ENCODE measurements around the gene FAM107B.

Gene FAM107B

GRCh38 chr10:14555807-14556206, 218.9 kb downstream of the FAM107B start:
- TF ChIP-seq, protein P1, sequence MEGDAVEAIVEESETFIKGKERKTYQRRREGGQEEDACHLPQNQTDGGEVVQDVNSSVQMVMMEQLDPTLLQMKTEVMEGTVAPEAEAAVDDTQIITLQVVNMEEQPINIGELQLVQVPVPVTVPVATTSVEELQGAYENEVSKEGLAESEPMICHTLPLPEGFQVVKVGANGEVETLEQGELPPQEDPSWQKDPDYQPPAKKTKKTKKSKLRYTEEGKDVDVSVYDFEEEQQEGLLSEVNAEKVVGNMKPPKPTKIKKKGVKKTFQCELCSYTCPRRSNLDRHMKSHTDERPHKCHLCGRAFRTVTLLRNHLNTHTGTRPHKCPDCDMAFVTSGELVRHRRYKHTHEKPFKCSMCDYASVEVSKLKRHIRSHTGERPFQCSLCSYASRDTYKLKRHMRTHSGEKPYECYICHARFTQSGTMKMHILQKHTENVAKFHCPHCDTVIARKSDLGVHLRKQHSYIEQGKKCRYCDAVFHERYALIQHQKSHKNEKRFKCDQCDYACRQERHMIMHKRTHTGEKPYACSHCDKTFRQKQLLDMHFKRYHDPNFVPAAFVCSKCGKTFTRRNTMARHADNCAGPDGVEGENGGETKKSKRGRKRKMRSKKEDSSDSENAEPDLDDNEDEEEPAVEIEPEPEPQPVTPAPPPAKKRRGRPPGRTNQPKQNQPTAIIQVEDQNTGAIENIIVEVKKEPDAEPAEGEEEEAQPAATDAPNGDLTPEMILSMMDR (IDR thresholded peaks at IDR 0.05; ENCODE audit: low read depth, low read length) = no peak
- Histone ChIP-seq H3K36me3 (no peaks in the 10 kb centered on the region), H3K27me3 (ENCODE audit: insufficient read depth, low read depth, severe bottlenecking) (no peaks in the 10 kb centered on the region), H3K27ac (no peak overlapping the region), H3K4me3 (ENCODE audit: low read depth, low read length) (no peak overlapping the region), H3K9me3 (ENCODE audit: severe bottlenecking) (no peaks in the 10 kb centered on the region)
- no peak for DNase-seq

GRCh38 chr10:14554491-14555205, 220.0 kb downstream of the FAM107B start:
- Histone ChIP-seq H3K9me3 (ENCODE audit: severe bottlenecking) (no peaks in the 10 kb centered on the region), H3K27me3 (ENCODE audit: insufficient read depth, low read depth, severe bottlenecking) (no peaks in the 10 kb centered on the region), H3K4me3 (ENCODE audit: low read depth, low read length) (no peak overlapping the region), H3K36me3 (no peaks in the 10 kb centered on the region), H3K27ac (no peak overlapping the region)
- TF ChIP-seq, protein P1 (IDR thresholded peaks at IDR 0.05; ENCODE audit: low read depth, low read length) = no peak
- DNase-seq = no peak

- no peaks in the 10 kb centered on the region for H3K27me3 ChIP-seq (ENCODE audit: insufficient read depth, low read depth, severe bottlenecking)
- no peak overlapping the region for H3K27ac ChIP-seq
- no peak for DNase-seq
- H3K9me3 ChIP-seq (ENCODE audit: severe bottlenecking) = no peaks in the 10 kb centered on the region
- TF ChIP-seq, protein P1 (IDR thresholded peaks at IDR 0.05; ENCODE audit: low read depth, low read length) = no peak
- H3K36me3 ChIP-seq = no peaks in the 10 kb centered on the region
- H3K4me3 ChIP-seq (ENCODE audit: low read depth, low read length) = no peak overlapping the region
Observed at GRCh38 chr10:14554091-14554490, 220.6 kb downstream of the FAM107B start.

DNA sequence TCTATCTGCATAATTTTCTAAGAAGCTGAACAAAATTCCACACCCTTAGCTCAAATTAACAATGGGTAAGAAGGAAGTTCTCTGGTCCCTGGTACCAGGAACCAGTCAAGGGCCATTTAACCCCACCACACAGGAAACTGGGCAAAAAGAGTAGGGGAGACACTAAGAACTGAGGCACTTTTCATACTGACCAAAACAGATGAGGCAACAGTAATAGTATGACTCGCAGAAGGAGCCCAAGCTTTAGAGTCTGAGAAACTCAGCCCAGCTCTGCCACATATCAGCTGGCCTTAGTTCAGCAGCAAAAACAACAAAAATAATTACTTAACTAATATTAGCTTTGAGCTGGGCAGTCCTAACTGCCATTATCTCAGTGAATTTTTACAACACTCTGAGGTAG, 221.2 kb downstream of the FAM107B start:
- no peaks in the 10 kb centered on the region for H3K9me3 ChIP-seq (ENCODE audit: severe bottlenecking)
- H3K4me3 ChIP-seq (ENCODE audit: low read depth, low read length) = no peak overlapping the region
- H3K36me3 ChIP-seq = no peaks in the 10 kb centered on the region
- no peaks in the 10 kb centered on the region for H3K27me3 ChIP-seq (ENCODE audit: insufficient read depth, low read depth, severe bottlenecking)
- H3K27ac ChIP-seq = no peak overlapping the region
- TF ChIP-seq, protein P1 (IDR thresholded peaks at IDR 0.05; ENCODE audit: low read depth, low read length) = no peak
- no peak for DNase-seq

DNA sequence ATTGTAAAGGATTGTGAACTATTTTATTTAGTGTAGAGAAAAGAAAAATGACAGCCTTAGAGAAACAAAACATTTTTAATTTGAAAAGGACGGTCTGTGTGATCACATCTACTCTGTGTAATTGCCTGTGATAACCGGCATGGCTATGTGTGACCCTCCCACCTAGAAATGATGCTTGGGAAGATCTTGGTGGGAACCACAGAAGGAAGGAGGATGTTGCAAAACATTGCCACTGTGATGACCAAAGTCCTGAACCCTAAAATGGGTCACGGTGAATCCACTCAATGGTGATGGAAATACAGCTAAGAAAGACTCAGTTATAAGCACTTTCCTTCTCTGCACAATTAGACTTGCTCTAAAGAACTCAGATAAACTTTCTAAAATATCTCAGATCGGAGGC, 222.7 kb downstream of the FAM107B start:
- no peaks in the 10 kb centered on the region for H3K36me3 ChIP-seq
- H3K9me3 ChIP-seq (ENCODE audit: severe bottlenecking) = no peaks in the 10 kb centered on the region
- TF ChIP-seq, protein P1 (IDR thresholded peaks at IDR 0.05; ENCODE audit: low read depth, low read length) = no peak
- no peak overlapping the region for H3K27ac ChIP-seq
- H3K4me3 ChIP-seq (ENCODE audit: low read depth, low read length) = no peak overlapping the region
- no peak for DNase-seq
- H3K27me3 ChIP-seq (ENCODE audit: insufficient read depth, low read depth, severe bottlenecking) = no peaks in the 10 kb centered on the region

- H3K27me3 ChIP-seq (ENCODE audit: insufficient read depth, low read depth, severe bottlenecking) = no peaks in the 10 kb centered on the region
- TF ChIP-seq, protein P1 (IDR thresholded peaks at IDR 0.05; ENCODE audit: low read depth, low read length) = no peak
- H3K27ac ChIP-seq = no peak overlapping the region
- no peaks in the 10 kb centered on the region for H3K36me3 ChIP-seq
- no peak for DNase-seq
- H3K4me3 ChIP-seq (ENCODE audit: low read depth, low read length) = no peak overlapping the region
- H3K9me3 ChIP-seq (ENCODE audit: severe bottlenecking) = no peaks in the 10 kb centered on the region
Observed at GRCh38 chr10:14550471-14550981, 224.2 kb downstream of the FAM107B start.
